GM21723 (cell line): Measurements from ENCODE around the gene JAZF1.

Experiments used
- ATAC-seq: cut with Tn5 transposase; IDR thresholded peaks from one replicate; pipeline ENCODE4 v1.9.1; 2021; ENCODE audit warnings: mild to moderate bottlenecking, moderate library complexity; ENCODE audit not compliant: unreplicated experiment

Gene JAZF1

DNA sequence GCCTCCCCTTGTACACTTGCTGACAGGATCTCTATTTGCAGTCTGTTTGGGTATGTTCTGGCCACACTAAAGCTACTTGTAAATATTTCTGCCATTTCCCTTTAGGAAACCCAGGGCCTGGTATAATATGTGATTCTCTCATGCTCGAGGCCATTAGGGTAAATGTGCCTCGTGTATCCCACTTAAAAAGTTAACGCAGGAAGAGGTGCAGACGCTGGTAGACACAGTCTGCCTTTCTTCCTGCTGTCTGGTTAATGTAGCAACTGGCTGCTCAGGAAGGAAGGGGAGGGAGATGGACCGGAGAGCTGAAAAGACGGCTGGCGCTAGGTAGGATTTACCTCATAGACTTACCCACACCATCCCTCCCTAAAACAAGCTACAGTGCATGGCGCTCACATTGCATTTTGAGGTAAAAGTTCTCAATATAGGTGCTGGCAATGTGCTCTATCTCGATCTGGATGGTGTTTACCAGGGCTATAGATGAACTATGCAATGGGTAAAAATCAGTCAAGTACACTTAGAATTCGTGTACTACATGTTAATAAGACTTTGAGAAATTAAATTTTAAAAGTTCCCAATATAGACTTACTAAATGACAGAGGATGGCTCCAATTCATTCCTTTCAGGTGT is 125.9 kb downstream of the JAZF1 start:
- ATAC-seq = no peak

DNA sequence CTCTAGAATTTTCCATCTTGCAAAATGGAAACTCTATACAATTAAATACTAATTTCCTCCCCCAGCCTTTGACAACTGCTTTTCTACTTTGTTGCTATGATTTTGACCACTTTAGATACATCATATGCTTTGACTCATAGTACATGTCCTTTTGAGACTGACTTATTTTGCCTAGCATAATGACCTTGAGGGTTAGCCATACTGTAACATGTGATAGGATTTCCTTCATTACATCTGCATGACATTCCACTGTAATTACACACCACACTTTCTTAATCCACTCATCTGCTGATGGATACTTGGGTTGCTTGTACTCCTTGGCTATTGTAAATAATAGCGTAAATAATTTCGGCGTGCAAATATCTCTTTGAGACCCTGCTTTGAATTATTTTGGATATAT is 127.7 kb downstream of the JAZF1 start:
- ATAC-seq = no peak

DNA sequence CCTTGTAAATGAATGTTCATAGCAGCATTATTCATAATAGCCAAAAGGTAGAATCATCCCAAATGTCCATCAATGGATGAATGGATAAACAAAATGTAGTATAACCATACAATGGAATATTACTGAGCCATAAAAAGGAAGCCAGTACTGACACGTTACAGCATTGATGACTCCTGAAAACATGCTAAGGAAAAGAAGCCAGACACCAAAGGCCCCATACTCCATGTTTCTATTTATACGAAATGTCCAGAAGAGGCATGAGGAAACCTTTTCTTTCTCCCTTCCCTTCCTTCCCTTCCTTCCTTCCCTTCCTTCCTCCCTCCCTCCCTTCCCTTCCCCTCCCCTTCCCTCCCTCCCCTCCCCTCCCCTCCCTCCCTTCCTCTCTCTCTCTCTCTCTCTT is 131.9 kb downstream of the JAZF1 start:
- no peak for ATAC-seq

DNA sequence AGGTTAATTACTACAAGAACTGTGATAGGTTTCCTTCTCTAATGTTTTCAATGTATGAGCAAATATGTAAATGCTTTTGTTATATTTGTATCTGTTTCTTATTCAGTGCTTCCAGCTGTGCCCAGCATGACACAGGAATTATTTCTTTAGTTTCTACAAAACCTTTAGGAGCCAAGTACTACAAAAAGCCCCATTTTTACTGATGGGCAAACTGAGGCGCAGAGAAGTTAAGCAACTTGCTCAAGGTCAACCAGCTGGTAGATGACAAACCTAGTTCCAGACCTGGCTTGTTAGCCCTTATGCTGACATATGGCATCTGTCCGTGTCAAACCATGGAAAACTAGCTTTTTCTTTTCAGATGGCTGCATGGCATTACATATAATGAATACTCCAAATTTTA is 134.6 kb downstream of the JAZF1 start:
- no peak for ATAC-seq

DNA sequence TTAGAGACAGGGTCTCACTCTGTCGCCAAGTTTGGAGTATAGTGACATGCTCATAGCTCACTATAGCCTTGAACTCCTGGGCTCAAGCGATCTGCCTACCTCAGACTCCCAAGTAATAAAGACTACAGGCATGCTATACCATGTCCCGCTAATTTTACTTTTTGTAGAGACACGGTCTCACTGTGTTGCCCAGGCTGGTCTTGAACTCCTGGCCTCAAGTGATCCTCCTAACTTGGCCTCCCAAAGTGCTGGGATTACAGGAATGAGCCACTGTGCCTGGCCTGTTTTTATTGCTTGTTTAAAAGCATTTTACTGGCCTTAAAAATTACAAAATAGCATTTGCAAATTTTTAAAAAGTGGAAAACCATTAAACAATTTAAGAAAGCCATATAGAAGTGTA is 135.0 kb downstream of the JAZF1 start:
- ATAC-seq = no peak

DNA sequence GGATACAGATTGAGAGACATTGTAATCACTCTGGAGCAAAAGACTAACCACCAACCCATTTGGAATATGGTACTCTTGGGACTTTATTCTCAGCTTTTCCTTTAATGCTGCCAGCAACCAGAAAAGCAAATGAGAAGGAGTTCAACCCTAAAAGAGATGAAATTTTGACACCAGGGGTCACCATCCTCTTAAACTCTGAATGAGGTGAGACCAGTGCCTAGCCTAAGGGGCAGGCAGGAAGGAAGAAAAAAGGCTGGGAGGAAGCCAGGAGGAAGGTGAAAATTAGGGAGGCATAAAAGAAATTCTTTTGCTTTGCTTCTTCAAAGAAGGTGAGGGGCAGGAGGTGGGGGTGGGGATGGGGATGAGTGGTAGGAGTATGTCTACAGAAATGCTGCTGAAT is 135.8 kb downstream of the JAZF1 start:
- no peak for ATAC-seq

DNA sequence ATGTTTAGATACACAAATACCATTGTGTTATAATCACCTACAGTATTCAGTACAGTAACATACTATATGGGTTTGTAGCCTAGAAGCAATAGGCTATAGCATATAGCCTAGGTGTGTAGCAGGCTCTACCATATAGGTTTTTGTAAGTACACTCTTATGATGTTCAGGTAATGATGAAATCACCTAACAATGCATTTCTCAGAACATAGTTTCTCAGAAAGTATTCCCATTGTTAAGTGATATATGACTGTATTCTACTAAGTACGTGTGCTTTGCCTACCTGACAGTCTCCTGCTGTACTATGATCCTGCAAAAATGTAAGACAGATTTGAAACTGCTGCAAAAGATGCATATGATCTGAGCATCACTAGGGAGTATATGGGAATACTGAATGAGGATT is 137.9 kb downstream of the JAZF1 start:
- ATAC-seq = no peak

DNA sequence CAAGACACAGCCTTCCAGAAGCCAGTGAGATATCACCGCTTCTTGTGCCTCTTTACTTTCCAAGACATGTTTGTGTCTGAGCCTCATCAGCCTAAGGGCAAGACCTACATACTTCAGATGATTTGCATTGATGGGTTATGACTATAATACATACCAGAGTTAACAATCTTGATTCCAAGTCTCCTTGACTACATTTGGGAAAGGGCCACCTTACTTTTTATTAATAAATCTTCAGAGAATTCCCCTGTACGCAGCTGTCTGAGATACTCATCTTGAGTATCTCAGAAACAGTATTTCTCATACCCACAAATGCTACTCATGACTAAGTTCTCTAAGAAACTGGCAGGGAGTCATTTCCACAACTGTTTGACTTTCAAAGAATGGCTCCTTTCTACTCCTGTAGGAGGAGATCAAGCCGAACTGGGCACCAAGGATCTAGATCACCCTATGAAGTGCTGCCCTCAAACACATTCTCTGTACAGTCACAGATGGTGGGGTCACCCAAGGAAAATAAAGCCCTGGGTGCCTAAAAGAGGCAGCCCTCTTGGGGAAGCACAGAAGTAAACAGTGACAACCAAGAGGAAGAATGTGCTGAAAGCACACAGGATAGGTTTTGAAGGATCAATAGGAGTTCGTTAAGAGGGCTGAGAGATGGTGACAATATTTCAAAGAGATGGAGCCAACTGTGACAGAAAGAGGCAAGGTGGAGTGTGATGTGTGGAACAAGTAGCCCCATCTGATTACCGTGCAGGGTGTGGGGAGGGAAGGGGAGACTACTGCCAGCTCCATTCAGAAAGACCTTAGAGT is 138.9 kb downstream of the JAZF1 start:
- ATAC-seq = no peak

DNA sequence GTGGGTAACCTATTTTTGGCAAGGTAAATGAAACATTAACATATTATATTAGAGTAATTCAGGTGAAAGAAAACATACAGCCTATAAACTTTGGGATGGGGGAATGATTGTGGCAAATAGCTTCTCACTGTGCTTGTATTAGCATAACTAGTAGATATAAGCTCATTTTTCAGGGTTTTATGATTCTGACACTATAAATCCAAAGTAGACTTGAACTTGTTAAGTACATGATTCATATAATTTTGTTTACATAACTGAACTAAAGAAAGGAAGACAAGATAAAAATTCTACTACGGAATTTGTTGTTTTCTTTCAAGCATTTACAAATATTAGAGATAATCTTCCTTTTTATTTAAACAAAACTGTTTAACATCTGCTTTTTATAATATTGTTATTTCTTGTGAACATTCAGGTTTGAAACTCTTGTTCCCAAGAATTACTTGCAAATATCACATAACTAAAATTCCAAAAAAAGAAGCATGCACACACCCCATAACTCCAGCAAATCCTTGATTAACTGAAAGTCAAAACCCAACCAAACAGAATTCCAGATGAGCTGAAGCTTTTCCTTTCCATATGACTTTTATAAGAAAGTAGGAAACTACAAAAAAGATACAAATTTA is 142.3 kb downstream of the JAZF1 start:
- ATAC-seq = no peak

DNA sequence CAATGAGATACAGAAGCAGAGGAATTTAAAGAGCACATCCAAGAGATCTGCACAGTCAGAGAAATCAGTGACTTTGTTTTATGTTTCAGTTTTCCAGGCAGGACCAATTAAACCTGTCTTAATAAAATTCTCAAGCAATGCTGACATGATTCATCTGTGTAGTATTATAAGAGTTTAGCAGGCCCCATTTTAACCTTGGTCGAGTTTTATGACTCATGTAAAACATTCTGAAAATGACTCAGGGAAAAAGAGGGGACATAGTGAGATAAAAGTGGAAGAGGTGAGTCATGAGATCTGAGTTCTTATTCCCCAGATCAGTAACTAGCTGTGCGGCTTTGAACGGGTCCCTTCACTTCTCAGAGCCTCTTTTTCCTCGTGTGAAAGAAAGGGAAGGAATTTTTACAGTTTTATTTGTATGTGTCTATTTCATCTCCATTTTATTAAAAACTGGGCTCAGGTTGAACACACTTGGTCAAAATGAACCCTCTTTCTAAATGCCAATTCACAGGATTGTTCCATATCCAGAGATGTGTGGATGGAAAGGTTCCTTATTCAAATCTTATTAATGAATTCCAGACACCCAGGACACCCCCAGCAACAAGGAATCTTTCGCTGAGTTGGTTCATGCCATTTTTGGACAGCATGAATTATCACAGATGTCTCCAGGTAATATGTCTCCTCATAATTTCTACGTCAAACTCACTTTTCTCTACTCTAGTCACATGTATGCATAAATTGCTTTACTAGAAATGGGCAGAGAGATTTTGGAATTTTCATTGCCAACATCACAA is 143.2 kb downstream of the JAZF1 start:
- peak; percentile 95 for ATAC-seq

DNA sequence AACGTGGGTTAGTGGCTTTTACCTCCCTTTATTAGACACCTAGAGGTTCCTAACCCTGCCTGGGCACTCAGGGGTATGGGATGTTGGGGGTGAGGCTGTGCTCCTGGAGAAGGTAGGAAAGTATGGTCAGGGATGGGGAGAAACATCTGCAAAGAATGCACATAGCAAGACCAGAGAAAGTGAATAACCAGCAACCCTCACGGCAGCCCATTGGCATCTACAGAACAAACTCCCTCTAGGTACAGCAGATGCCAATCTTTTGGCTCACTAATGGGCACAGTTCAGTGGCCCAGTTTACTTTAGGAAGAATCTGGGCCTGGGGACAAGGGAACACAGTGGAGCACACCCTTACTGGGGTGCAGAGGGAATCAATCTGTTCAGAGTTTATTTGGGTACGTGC is 143.9 kb downstream of the JAZF1 start:
- peak; percentile 10 for ATAC-seq

DNA sequence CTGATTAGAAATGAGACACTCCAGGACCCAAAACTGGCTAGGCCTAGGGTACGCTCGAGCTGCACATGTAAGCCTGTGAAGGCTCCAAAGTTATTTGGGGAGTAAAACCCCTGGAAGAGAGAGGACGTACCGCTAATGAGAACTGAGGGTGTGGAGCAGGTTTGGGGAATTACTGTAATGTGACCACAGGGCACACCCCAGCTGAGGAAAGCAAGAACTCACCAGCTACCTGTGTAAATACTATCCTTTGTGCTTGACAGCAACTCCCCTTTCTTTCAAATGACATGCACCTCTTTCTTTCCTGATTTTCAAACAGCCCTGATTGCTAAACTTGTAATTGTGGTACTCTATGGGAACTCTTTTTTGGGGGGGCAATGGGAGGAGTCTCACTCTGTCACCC is 147.2 kb downstream of the JAZF1 start:
- no peak for ATAC-seq

DNA sequence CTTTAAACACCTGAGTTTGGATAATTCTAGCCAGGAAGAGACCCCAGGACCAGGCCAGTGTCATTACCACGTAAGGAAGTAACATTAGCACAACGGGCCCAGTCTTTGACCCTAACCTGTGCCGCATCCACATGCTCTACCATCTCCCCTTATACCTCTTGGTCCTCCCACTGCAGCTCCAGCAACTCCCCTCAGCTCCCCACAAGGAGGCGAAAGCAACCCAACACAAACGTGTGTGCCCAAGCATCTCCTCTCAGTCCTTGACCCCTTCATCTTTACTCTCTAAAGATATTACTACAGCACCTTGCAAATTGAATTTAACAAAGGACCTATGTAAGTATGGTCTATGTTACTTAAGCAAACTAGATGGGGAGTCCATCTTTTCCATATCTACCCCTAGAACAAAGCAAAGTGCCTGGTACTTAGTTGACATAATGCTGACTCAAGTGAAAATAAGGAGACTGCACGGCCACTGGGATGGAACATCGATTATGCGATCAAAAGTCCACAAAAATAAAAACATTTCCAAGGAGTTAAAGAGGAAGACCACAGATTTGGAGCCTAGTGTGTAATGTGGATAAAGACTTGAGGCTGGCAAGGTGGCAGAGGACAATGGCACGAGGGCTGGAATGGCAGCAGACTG is 147.7 kb downstream of the JAZF1 start:
- ATAC-seq = no peak

DNA sequence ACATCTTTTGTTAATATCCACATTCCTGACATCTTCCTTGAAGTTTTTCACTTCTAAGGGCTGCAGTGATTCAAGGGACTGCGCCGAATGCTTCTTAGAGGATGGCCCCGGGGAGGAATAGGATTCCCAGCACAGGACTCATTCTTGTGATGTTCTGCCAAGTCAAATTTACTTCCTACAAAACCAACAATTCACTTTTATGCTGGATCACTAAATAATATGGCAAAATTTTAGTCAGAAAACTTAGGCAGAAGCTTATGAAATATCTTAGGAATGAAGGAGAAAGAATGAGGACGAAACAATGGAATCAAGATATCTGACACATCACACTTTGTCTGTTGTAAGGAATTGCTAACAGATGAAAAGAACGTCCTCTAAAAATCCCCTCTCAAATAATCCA is 151.5 kb downstream of the JAZF1 start:
- no peak for ATAC-seq

DNA sequence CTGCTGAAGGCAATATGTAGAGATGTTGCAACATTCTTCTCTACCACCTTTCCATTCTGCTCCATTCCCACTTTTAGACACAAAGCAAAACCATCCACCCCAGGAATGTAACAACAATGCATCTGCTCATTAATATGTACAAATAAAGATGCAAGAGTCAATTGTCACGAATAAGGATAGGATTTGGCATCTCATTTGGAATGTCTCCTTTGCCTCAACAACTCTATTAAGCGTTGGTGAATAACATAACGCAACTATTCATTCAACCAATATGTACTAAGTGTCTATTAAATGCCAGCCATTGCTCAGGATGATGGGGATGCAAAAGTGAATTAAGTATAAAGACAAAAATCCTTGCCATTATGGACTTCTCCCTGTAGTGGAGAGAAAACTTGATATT is 152.1 kb downstream of the JAZF1 start:
- no peak for ATAC-seq

DNA sequence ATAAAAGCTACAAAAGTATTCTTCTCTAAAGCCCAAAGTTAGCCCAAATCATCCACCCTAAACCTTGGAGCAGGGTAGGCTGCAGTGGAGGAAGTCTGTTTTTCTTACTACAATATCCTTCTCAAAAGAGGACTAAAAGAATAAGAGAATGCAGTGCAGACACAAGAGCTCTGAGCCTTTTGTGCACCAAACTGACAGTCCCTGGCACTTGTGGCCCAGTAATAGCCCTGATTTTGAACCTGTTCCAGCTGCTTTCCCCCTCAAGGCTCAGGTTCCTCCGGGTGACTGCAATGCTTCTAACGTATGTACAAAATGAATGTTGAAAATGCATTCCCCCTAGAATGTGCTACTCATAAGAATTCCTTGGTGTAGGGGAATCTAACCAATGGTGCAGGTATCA is 154.4 kb downstream of the JAZF1 start:
- no peak for ATAC-seq

DNA sequence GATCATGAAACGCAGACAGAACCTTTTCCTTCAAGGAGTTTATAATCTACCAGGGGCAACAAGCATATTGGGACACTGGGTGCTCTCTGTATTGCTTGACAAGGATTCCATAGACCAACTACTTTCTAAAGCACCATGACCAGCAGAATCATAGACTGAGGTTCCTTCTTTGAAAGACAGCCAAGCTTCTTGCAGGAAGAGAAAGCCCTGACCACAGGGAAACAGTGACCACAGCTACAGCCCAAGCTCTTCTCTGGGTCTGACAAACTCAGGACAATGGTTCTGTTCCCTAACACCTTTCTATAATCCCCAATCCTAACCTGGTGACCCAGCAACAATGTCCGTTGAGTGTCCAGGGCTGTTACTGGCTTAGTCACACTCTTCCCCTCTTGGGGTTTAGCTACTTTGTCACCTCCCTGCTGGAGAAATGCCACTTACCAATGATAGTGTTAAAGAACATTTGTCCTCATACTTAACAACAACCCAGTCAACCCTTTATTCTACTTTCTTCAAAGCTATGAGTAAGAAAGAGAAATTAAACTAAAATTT is 155.7 kb downstream of the JAZF1 start:
- ATAC-seq = no peak

DNA sequence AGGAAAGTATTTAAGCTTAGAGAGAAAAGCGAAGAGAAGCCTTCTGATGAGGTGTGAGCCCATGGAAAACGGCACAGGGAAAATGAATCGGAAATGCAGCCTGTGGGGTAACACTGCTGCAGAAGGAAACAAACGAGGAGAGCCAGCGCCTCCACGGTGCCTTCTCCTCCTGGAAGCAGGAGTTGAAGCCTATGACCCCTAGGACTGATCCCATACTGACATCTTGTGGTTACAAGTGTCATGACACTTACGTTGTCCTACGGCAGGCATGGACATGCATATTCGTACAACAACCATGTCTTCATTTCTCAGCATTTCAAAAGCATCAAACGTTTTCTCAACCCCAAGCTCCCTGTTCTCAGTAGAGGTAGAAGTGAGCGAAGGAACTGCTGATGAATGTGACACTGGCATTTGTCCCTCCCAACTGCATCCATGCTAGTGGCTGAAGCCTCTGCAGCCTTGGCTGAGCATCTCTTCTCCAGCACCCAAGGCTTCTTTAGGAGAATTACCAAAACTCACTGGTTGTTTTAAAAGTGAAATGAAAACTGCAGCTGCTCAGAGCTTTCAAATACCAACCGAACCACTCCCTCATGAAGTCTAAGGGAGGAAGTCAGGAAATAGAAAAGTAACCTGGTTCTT is 160.2 kb downstream of the JAZF1 start:
- peak; percentile 74 for ATAC-seq

DNA sequence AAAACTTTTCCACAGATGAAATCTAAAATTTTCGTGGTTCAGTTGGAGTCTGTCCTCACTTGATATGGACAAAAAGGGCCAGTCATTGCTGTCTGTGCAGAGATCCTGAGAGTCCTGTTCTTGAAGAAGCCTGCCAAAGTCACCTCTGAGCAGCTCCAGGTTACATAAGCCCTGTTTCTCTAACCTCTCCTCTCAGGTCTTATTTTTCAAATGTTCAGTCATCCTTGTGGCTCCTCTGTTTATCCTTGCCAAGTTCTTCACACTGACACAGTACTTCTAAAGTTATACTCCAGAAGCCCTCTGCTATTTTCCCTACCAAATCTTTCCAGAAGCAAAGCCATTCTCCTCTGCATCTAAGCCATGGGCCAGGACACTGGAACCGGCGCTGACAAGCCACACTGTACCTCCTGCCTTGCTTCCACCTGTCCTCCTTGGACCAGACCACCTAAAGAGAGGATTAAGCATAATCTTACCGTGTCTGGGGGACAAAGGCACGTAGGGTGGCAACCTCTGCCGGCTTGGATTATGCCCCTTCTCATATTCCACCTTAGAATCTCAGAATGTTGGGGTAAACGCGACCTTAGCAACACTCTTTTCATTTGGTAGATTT is 161.6 kb downstream of the JAZF1 start:
- no peak for ATAC-seq

DNA sequence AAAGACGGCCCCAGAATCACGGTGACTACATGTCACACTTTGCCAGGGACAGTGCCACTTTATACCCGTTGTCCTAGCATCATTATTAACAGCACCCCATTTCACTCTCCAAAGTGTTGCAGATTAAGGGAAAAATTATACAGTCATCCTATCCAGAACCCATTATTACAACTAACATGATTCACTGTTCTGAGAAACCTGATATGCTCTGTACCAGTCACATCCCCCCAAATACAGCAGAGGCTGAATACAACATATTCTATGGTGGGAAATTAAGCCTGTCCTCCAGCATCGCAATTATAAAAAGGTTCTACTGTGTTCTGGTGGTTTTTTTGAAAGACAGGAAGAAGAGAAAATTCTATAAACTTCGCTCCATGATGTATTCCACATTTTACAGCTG is 162.1 kb downstream of the JAZF1 start:
- ATAC-seq = no peak
